ENCODE results near the gene TIE1. TPM values are rescaled to one million over a fixed set of nuclear protein-coding genes. Genes with fewer than 3 reads are reported as not detected.
"Not testable (repeated sequence)": the region's sequence is repeated elsewhere in the genome, so short reads cannot be mapped to it uniquely, and the experiment has no call there.

TIE1 gene
- total RNA-seq, 6 experiments from 2014 or later = 5.8 to 12.2 (median 8.0) TPM

GRCh38 chr1:43368646-43369020 is 67.9 kb downstream of the TIE1 start:
- no peak for DNase-seq
- Histone ChIP-seq H3K4me1 (peaks cover 0 to 27% (median 7%) of the 10 kb centered on the region in 4 donors), H3K27ac (peak overlapping the region; percentile 61 to 80 (median 66)), H3K36me3 (peaks cover 0 to 17% (median 6%) of the 10 kb centered on the region in 4 donors), H3K27me3 (no peaks in the 10 kb centered on the region), H3K4me3 (peak overlapping the region; percentile 63 to 87 (median 71)), H3K9me3 (no peaks in the 10 kb centered on the region)
- ATAC-seq = no peak
- TF ChIP-seq CTCF (IDR thresholded peaks at IDR 0.05) (no peak), POLR2A (IDR thresholded peaks at IDR 0.05) (no peak)
- intact Hi-C loops (cut with DNase I) = no loop called here
- 24% methylated on average over 6 of the region's 6 CpGs for WGBS (ENCODE audit: insufficient coverage, low coverage, low lambda C conversion rate, missing lambda C conversion rate)

- H3K4me3 ChIP-seq, ATAC-seq: not testable (repeated sequence)
- H3K4me1 ChIP-seq = peaks cover 0 to 31% (median 7%) of the 10 kb centered on the region in 4 donors
Observed at GRCh38 chr1:43369779-43370178, 69.0 kb downstream of the TIE1 start.

GRCh38 chr1:43370564-43370963 is 69.8 kb downstream of the TIE1 start:
- H3K4me3 ChIP-seq = no peak overlapping the region
- H3K36me3 ChIP-seq = no peaks in the 10 kb centered on the region
- intact Hi-C loops (cut with DNase I) = no loop called here
- no peak for DNase-seq
- TF ChIP-seq POLR2A (IDR thresholded peaks at IDR 0.05) = no peak
- no peak for TF ChIP-seq CTCF (IDR thresholded peaks at IDR 0.05)
- H3K4me1 ChIP-seq = peaks cover 0 to 31% (median 7%) of the 10 kb centered on the region in 4 donors
- no peaks in the 10 kb centered on the region for H3K9me3 ChIP-seq
- H3K27ac ChIP-seq = no peak overlapping the region
- ATAC-seq = no peak
- WGBS (ENCODE audit: insufficient coverage, low coverage, low lambda C conversion rate, missing lambda C conversion rate) = 89% methylated on average over 4 of the region's 4 CpGs
- no peaks in the 10 kb centered on the region for H3K27me3 ChIP-seq

More at GRCh38 chr1:43369779-43370178, 69.0 kb downstream of the TIE1 start:
- DNase-seq; H3K27ac ChIP-seq; H3K27me3 ChIP-seq; H3K9me3 ChIP-seq; intact Hi-C loops (cut with DNase I); H3K36me3 ChIP-seq: not testable (repeated sequence)
- WGBS (ENCODE audit: insufficient coverage, low coverage, low lambda C conversion rate, missing lambda C conversion rate) = 95% methylated on average over 4 of the region's 6 CpGs

- no peak for TF ChIP-seq POLR2A (IDR thresholded peaks at IDR 0.05)
- no peak for TF ChIP-seq CTCF (IDR thresholded peaks at IDR 0.05)
- Histone ChIP-seq H3K27ac (no peak overlapping the region), H3K9me3 (no peaks in the 10 kb centered on the region), H3K27me3 (no peaks in the 10 kb centered on the region), H3K4me1 (peaks cover 0 to 25% (median 4%) of the 10 kb centered on the region in 4 donors), H3K36me3 (no peaks in the 10 kb centered on the region), H3K4me3 (no peak overlapping the region)
- DNase-seq (no peak), ATAC-seq (no peak)
- intact Hi-C loops (cut with DNase I) = no loop called here
- WGBS (ENCODE audit: insufficient coverage, low coverage, low lambda C conversion rate, missing lambda C conversion rate) = 100% methylated on average over 5 of the region's 5 CpGs
Observed at GRCh38 chr1:43372172-43372571, 71.4 kb downstream of the TIE1 start.

Small RNA genes lying within 50 kb of the gene (microRNA-seq; reads per million reads assigned to microRNA genes)
- 0.64 to 1.4 reads per million in 2 donors for gene MIR6734

Other genes with a start within 250 kb of the TIE1 start
- gene EBNA1BP2, start 128.7 kb upstream of the TIE1 start, total RNA-seq = 100 to 1,000 TPM in 1 of 6 experiments, 10 to 100 TPM in 5; 45.7 to 108 (median 61.4) TPM
- gene CFAP57, start 128.7 kb upstream of the TIE1 start, total RNA-seq = not detected
- under 1 TPM in 2 of 6 experiments, not detected in 4; 0.21 to 0.27 TPM for gene TMEM125, start 31.0 kb upstream of the TIE1 start, total RNA-seq
- gene C1orf210, start 15.4 kb upstream of the TIE1 start, total RNA-seq = 1 to 10 TPM in 4 of 6 experiments, under 1 TPM in 2; 0.58 to 2.7 (median 1.7) TPM
- under 1 TPM in 1 of 6 experiments, not detected in 5; 0.59 TPM for gene MPL, start 36.8 kb downstream of the TIE1 start, total RNA-seq
- 1 to 10 TPM in 4 of 6 experiments, under 1 TPM in 1, not detected in 1; 0.49 to 5.3 (median 2.3) TPM for gene CDC20, start 58.0 kb downstream of the TIE1 start, total RNA-seq
- 10 to 100 TPM; 19.9 to 38.3 (median 29.2) TPM for gene ELOVL1, start 67.0 kb downstream of the TIE1 start, total RNA-seq
- gene MED8, start 88.8 kb downstream of the TIE1 start, total RNA-seq = 10 to 100 TPM; 20.7 to 26.6 (median 24.1) TPM
- 10 to 100 TPM; 12.7 to 30.4 (median 19.2) TPM for gene SZT2, start 88.9 kb downstream of the TIE1 start, total RNA-seq
- gene HYI, start 152.9 kb downstream of the TIE1 start, total RNA-seq = 10 to 100 TPM; 33.8 to 52.9 (median 41.9) TPM
- gene PTPRF, start 229.9 kb downstream of the TIE1 start, total RNA-seq = 100 to 1,000 TPM in 4 of 6 experiments, 10 to 100 TPM in 2; 97.1 to 252 (median 160) TPM

All from right lobe of liver (tissue), 6 donors.